GM10847 (cell line): ENCODE measurements around the gene SYDE2.

ENCODE experiments used
- POLR2A ChIP-seq: IDR thresholded peaks from 2 replicates; pipeline ENCODE4 v1.6.1; 2011; ENCODE audit not compliant: insufficient read length; ENCODE audit errors: extremely low read depth

SYDE2 gene

GRCh38 chr1:85200463-85201339 is at the start of gene SYDE2:
SYDE2 (minus strand) TSS chr1:85201016; CDS start chr1:85200996, 20 bp downstream.
- TF ChIP-seq POLR2A: no peak

DNA sequence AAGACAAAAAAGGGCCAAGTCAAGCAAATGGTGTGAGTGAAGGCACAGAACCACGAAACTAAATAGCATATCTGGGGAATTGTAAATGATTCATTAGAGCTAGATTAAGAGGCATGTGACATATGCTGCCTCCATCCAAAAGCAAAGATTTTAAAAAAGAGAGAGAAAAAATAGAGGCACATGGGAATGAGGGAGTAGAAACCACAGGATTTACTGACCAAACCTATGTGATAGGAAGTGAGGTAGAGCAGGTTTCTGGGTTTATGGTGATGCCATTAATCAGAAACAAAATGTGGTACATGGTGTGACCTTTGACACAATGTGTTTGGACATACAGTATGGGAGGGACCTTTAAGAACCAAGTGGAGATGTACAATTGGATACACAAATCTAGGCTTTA is 45.1 kb upstream of the SYDE2 start:
- no peak for TF ChIP-seq POLR2A

DNA sequence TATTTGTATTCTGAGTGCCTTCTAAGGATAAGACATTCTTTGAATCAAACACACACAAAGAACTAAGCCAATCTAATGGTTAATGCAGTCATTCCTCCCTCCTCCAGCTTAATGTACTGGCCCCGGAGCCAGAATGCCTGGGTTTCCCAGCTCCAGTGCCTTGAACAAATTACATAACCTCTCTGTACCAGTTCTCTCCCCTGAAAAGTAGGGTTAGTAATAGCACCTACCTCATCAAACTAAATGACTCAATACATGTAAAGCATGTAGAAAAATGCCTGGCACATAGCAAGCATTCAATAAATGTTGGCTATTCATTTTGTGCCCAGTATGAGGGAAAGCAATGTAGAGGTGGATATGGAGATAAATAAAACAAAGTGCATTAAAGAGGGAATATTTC is 44.6 kb upstream of the SYDE2 start:
- no peak for TF ChIP-seq POLR2A

GRCh38 chr1:85244271-85245061 is 43.6 kb upstream of the SYDE2 start:
- no peak for TF ChIP-seq POLR2A

GRCh38 chr1:85243372-85243771 is 42.6 kb upstream of the SYDE2 start:
- TF ChIP-seq POLR2A: no peak

GRCh38 chr1:85240643-85241042 is 39.8 kb upstream of the SYDE2 start:
- no peak for TF ChIP-seq POLR2A

- TF ChIP-seq POLR2A: no peak
Measured at GRCh38 chr1:85240174-85240601, 39.4 kb upstream of the SYDE2 start.

DNA sequence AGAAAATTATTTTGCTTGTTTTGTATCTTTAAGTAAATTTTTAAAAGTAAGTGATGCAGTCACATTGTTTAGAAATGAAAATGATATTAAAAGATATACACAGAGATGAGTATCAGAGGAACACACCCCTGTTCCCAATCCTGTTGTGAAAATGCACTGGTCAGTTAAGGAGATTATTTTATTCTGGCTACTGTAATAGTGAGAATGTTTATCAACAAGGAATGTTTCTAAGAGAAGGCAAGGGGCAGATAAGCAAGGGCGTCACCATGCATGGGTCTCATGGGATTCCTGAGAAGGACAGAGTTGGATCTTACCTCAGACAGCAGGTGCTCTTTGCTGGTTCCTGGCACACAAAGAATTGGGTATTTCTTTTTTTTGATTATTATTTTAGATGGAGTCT is 36.8 kb upstream of the SYDE2 start:
- TF ChIP-seq POLR2A: no peak

GRCh38 chr1:85230305-85230977 is 29.6 kb upstream of the SYDE2 start:
- TF ChIP-seq POLR2A: no peak

- TF ChIP-seq POLR2A: no peak
Measured at GRCh38 chr1:85229574-85230097, 28.8 kb upstream of the SYDE2 start.

DNA sequence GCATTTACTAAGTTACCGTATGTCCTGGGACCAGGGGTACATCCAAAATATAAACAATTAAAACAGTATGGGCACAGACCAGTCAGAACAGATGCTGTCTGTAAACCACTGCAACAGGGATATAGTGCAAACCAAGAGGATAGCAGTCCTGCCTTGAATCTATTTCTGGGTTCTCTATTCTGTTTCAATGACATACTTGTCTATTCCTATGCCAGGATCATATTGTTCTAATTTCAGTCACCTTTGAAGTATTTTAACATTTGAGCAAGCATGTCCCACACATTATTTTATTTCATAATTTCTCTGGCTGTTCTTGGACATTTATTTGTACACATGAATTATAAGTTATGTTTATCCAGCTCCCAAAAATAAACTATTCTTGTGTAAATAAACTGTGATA is 28.2 kb upstream of the SYDE2 start:
- no peak for TF ChIP-seq POLR2A

DNA sequence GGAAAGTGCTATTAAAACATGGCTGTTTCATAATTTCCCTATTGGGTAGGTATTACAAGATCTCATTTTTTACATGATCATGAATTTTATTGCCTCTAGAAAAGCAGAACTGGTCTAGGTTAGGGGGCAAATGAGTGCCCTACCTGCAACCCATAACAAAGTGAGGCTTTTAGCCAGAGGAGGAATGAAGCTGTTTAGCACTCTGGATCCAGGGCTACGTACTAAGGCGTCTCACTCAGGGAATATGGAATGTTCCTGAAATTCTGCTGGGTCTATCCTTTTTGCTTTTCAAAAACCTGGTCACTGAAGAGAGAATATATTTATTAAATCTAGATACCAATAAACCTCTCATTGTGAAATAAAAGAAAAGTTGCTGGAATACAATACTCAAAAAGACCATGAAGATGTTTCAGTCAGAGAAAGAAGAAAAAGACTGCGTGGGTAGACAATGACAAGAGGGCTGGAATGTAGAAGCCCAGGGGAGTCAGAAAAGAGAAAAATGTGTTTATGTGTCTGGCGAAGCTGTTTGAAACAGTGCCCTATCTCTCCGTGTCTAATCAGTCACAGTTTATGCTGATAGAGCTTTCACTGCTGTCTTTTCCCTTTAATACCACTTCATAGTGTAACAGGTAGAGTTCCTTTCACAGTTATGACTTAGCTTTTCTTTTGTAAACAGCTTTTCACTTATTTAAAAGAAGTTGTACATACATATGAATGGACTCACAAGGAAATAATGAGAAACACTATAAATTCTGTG is 25.0 kb upstream of the SYDE2 start:
- no peak for TF ChIP-seq POLR2A

DNA sequence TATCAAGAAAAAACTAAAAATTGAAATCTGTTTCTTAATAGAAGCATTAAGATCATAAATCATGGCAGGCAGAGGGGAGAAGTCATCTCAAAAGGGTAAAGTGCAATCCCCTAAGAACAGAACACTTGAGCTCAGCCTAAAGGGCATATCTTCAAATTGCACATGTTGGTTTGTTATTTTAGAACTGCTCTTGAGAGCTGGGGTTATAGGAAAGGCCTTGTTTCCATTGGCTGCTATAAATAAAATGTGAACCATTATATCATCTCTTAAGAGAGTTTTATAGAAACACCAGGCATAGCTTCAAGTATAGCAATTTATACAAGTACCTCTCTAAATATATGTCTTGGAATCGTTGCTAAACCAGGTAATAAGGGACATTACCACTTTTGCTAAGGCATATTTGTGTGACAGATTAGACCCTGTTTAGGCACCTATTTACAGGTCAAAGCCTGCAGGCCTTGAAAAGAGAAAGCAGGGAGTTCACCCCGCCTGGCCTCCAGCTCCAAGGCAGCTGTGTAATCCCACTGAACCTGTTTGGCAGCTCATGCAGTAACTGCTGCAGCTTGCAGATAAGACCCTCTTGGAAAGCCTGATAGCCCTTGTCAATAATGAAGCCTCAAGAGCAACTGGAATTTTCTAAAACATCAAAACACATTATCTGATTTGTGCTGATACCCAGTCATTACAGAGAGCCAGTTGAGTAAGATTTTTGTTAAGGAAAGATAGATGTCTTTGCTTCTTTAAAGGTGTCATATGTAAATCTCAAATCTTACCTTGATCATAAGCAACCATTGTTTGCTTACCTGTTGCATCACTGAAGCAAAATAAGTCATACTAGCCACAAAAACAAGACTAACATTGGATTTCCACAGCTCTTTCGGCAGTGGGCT is 24.2 kb upstream of the SYDE2 start:
- no peak for TF ChIP-seq POLR2A

- no peak for TF ChIP-seq POLR2A
Measured at GRCh38 chr1:85224295-85224694, 23.5 kb upstream of the SYDE2 start.

DNA sequence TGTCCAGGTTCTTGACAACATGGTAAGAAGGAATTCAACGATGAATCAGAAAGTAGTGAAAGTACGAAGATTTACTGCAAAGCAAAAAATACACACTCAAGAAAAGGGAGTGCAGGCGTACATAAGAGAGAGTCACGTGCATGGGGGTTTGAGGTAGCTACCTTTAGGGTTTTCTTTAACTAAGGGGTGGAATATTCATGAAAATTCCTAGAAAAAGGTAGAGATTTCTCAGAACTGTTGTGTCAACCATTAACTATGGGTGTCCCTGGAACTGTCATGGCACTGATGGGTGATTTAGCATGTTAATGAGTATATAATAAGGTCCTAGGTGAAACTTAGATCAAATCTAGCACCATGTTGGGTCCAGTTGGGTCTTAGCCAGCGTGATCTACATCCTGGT is 22.5 kb upstream of the SYDE2 start:
- no peak for TF ChIP-seq POLR2A
